ENCODE measurements around the gene MAP3K2.
"Not testable (repeated sequence)": the region's sequence is repeated elsewhere in the genome, so short reads cannot be mapped to it uniquely, and the experiment has no call there.

MAP3K2 gene

DNA sequence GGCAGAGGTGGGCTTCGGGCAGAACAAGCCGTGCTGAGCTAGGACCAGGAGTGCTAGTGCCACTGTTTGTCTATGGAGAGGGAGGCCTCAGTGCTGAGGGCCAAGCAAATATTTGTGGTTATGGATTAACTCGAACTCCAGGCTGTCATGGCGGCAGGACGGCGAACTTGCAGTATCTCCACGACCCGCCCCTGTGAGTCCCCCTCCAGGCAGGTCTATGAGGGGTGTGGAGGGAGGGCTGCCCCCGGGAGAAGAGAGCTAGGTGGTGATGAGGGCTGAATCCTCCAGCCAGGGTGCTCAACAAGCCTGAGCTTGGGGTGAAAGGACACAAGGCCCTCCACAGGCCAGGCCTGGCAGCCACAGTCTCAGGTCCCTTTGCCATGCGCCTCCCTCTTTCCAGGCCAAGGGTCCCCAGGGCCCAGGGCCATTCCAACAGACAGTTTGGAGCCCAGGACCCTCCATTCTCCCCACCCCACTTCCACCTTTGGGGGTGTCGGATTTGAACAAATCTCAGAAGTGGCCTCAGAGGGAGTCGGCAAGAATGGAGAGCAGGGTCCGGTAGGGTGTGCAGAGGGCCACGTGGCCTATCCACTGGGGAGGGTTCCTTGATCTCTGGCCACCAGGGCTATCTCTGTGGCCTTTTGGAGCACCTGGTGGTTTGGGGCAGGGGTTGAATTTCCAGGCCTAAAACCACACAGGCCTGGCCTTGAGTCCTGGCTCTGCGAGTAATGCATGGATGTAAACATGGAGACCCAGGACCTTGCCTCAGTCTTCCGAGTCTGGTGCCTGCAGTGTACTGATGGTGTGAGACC, 30.7 kb upstream of the MAP3K2 start, which contains the start of gene PROC:
TSS of gene PROC (plus strand) at position 128 of the 812 bp plus-strand sequence. CDS start 1,516 bp downstream, outside the sequence.
- H3K36me3 ChIP-seq (ENCODE audit: insufficient read depth, low read length): no peaks in the 10 kb centered on the region
- no peak within 1 kb of the TSS for H2AFZ ChIP-seq (ENCODE audit: low read depth, low read length)
- H3K4me3 ChIP-seq (ENCODE audit: low read length): no peak within 1 kb of the TSS
- H3K4me1 ChIP-seq (ENCODE audit: insufficient read depth, low read length): peaks cover 9% of the 10 kb centered on the region
- peaks cover 80% of the 10 kb centered on the region for H3K27me3 ChIP-seq (ENCODE audit: insufficient read depth, low read length)
- H3K9me3 ChIP-seq (ENCODE audit: low read length): no peaks in the 10 kb centered on the region

DNA sequence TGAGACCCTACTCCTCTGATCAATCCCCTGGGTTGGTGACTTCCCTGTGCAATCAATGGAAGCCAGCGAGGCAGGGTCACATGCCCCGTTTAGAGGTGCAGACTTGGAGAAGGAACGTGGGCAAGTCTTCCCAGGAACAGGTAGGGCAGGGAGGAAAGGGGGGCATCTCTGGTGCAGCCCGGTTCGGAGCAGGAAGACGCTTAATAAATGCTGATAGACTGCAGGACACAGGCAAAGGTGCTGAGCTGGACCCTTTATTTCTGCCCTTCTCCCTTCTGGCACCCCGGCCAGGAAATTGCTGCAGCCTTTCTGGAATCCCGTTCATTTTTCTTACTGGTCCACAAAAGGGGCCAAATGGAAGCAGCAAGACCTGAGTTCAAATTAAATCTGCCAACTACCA, 29.6 kb upstream of the MAP3K2 start:
- no peak overlapping the region for H3K4me3 ChIP-seq (ENCODE audit: low read length)
- no peak overlapping the region for H2AFZ ChIP-seq (ENCODE audit: low read depth, low read length)
- no peaks in the 10 kb centered on the region for H3K36me3 ChIP-seq (ENCODE audit: insufficient read depth, low read length)
- peaks cover 9% of the 10 kb centered on the region for H3K4me1 ChIP-seq (ENCODE audit: insufficient read depth, low read length)
- H3K27me3 ChIP-seq (ENCODE audit: insufficient read depth, low read length): peaks cover 71% of the 10 kb centered on the region
- no peaks in the 10 kb centered on the region for H3K9me3 ChIP-seq (ENCODE audit: low read length)

DNA sequence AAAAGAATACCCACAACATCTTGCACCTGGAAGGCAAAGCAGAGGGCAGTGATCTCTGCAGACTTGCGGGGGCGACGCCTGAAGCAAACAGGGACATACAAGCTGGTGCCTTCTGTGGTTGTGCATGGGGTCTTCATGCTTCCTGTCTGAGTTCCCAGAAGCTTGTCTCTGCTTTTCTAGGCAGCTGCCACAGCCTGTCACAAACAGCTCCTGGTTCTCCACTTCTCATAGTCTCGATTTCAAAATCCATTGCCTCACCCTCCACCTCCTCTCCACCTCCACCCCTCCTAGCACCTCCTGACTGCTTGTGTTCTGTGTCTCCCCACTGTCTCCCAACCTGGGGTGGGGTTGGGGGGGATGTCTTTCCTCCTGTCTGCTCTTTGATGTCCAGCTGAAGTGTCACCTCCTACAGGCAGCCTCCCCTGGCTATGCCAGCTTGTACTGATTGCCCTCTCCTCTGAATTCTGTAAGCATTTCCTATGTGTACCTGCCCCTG, 28.8 kb upstream of the MAP3K2 start:
- no peak overlapping the region for H3K4me3 ChIP-seq (ENCODE audit: low read length)
- H3K4me1 ChIP-seq (ENCODE audit: insufficient read depth, low read length): peaks cover 11% of the 10 kb centered on the region
- no peak overlapping the region for H2AFZ ChIP-seq (ENCODE audit: low read depth, low read length)
- peaks cover 62% of the 10 kb centered on the region for H3K27me3 ChIP-seq (ENCODE audit: insufficient read depth, low read length)
- H3K9me3 ChIP-seq (ENCODE audit: low read length): no peaks in the 10 kb centered on the region
- no peaks in the 10 kb centered on the region for H3K36me3 ChIP-seq (ENCODE audit: insufficient read depth, low read length)

DNA sequence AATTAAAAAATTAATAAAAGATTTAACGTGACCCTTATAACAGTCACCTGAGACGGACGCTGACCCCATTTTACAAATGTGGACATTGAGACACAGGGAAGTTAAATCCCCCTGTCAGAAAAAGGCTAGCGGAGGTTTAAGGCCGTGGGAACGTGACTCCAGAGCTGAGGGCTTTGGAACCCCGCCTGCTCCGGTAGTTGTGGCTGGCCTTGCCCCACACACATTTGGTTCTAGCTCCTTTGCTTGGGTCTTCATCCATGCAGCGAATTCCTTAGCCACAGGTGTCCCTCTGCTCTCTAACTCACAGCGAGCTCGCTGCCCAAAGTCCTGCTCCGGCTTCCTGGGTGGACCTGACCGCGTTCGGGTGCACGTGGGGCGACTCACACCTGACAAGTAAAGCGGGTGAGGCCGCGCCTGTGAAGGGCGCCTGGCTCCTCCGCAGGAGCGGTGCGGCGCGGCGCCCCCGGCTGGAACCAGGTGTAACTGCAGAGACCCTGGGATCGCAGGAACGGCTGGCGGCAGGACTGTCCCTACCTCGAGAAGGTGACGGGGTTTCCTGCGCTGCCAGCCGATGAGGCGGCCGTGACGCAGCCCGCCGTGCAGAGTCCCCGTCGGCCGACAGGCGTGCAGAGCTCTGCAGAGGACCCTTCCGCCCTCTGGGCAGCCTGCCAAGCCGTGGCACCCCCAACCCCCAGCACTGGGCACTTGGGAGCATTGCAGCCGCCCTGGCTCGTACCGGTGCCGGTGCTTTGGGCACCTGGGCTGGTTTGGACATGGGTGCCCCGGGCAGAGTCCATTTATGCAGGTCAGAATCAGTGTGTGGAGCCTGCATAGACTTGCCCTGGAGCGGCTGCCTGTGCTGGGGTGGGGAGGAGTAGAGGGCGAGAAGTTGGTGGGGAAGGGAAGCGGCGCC, 28.1 kb upstream of the MAP3K2 start:
- peaks cover 55% of the 10 kb centered on the region for H3K27me3 ChIP-seq (ENCODE audit: insufficient read depth, low read length)
- H2AFZ ChIP-seq (ENCODE audit: low read depth, low read length): peak overlapping the region; percentile 60
- no peaks in the 10 kb centered on the region for H3K36me3 ChIP-seq (ENCODE audit: insufficient read depth, low read length)
- H3K9me3 ChIP-seq (ENCODE audit: low read length): no peaks in the 10 kb centered on the region
- H3K4me3 ChIP-seq (ENCODE audit: low read length): peak overlapping the region; percentile 16
- H3K4me1 ChIP-seq (ENCODE audit: insufficient read depth, low read length): peaks cover 18% of the 10 kb centered on the region

DNA sequence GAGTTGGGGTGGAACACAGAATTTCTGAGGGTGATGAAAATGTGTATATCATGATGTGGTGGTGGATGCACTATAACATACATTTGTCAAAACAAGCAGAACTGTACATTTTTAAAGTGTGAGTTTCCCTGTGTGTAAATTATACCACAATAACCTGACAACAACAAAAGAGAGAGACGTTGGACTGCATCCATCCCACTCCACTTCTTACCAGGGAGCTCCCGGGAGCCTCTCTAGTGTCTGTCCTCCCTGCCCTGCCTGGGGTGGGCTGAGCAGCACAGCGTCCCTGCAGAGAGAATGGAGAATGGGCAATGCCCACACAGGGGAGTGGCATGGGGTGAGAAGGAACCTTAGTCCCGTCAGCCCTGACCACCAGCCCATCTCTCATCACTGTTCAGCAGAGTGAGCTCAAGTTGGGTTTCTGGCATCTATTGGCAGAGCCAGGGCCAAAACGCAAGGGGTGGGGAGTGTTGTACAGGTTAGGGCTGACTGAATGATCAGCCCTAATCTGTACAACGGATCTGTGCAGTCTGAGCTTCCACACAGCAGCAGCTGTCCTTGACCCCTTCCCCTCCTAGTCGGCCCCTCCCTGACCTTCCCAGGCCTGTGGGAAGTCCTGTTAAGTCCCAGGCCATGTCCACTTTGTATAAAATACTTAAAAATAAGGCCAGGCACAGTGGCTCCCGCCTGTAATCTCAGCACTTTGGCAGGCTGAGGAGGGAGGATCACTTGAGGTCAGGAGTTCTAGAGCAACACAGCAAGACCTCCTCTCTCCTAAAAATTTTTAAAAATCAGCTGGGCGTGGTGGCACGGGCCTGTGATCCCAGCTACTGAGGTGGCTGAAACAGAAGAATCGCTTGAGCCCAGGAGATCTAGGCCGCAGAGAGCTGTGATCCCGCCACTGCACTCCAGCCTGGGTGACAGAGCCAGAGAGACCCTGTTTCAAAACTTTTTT, 27.1 kb upstream of the MAP3K2 start:
- Histone ChIP-seq H3K27me3 (ENCODE audit: insufficient read depth, low read length) (peaks cover 47% of the 10 kb centered on the region), H3K4me3 (ENCODE audit: low read length) (no peak overlapping the region), H3K4me1 (ENCODE audit: insufficient read depth, low read length) (peaks cover 22% of the 10 kb centered on the region), H2AFZ (ENCODE audit: low read depth, low read length) (no peak overlapping the region), H3K36me3 (ENCODE audit: insufficient read depth, low read length) (no peaks in the 10 kb centered on the region), H3K9me3 (ENCODE audit: low read length) (no peaks in the 10 kb centered on the region)

DNA sequence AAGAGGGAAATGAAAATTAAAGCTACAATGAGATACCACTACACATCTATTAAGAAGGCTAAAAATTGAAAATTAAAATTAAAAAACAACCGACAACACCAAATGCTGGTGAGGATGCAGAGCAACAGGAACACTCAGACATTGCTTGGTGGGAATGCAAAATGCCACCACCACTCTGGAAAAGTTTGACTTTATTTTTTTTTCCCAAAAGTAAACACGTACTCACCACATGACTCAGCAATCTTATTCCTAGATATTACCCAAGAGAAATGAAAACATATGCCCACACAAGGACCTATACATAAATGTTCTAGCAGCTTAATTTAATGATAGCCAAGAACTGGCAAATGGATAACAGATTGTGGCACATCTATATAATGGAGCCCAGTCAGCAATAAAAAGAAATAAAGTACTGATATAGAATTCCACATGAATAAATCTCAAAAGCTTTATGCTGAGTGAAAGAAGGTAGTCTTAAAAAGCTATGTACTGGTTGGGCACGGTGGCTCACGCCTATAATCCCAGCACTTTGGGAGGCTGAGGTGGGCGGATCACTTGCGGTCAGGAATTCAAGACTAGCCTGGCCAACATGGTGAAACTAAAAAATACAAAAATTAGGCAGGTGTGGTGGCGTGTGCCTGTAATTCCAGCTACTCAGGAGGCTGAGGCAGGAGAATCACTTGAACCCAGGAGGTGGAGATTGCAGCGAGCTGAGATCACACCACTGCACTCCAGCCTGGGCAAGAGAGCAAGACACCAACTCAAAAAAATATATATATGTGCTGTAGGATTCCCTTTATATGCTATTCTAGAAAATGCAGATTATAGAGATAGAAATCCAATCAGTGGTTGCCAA, 26.2 kb upstream of the MAP3K2 start:
- Histone ChIP-seq H3K4me3 (ENCODE audit: low read length) (no peak overlapping the region), H3K4me1 (ENCODE audit: insufficient read depth, low read length) (peaks cover 22% of the 10 kb centered on the region), H3K36me3 (ENCODE audit: insufficient read depth, low read length) (no peaks in the 10 kb centered on the region), H2AFZ (ENCODE audit: low read depth, low read length) (no peak overlapping the region), H3K27me3 (ENCODE audit: insufficient read depth, low read length) (peaks cover 39% of the 10 kb centered on the region), H3K9me3 (ENCODE audit: low read length) (no peaks in the 10 kb centered on the region)

DNA sequence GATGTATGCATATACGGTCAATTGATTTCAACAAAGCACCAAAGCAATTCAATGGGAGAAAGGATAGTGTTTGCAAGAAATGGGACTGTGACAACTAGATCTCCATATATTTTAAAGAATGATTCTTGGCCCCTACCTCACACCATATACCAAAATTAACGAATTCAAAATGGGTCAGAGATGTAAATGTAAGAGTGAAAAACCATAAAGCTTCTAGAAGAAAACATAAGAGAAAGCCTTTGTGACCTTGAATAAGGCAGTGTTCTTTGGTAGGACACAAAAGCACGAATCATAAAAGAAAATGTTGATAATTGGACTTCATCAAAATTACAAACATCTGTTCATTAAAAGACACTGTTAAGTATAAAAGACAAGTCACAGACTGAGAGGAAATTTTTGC, 25.4 kb upstream of the MAP3K2 start:
- no peak overlapping the region for H2AFZ ChIP-seq (ENCODE audit: low read depth, low read length)

DNA sequence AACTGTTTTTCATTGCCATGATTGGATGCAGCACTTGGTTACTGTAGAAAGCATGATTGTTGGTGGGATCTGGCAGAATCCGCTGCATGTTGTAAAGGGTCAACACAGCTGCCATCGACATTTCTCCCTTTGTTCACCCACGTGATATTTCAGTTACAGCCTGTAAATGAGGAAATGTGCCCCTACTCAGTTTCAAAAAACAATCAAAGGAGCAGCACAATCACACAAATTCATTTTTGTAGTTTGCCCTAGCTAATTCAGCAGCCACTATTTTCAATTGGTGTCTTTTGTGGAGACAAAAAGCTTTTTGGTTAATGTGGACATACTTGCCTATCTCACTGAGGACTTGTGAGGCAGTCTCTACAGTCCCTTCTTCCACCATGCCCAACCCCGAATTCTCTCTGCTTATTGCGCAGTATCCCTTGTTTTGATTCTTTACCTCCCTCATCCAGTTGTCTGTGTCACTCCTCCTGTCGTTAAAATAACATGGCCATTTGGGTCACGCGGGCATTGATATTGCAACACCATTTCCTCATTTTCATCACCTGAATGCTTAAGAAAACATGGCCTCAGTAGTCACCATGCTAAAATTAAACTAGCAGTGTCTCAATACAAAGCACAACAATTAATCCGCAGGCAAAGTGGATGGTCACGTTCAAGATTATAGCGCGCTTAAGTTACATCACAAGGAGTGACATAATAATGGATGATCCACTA, 24.0 kb upstream of the MAP3K2 start:
- Histone ChIP-seq H3K36me3 (ENCODE audit: insufficient read depth, low read length) (no peaks in the 10 kb centered on the region), H3K4me1 (ENCODE audit: insufficient read depth, low read length) (peaks cover 28% of the 10 kb centered on the region), H3K9me3 (ENCODE audit: low read length) (no peaks in the 10 kb centered on the region), H3K27me3 (ENCODE audit: insufficient read depth, low read length) (peaks cover 17% of the 10 kb centered on the region), H2AFZ (ENCODE audit: low read depth, low read length) (peak overlapping the region; percentile 66), H3K4me3 (ENCODE audit: low read length) (no peak overlapping the region)

More for the DNA sequence above, 25.4 kb upstream of the MAP3K2 start:
- H3K27me3 ChIP-seq (ENCODE audit: insufficient read depth, low read length): peaks cover 31% of the 10 kb centered on the region
- peaks cover 22% of the 10 kb centered on the region for H3K4me1 ChIP-seq (ENCODE audit: insufficient read depth, low read length)
- H3K9me3 ChIP-seq (ENCODE audit: low read length): no peaks in the 10 kb centered on the region
- H3K4me3 ChIP-seq (ENCODE audit: low read length): no peak overlapping the region
- H3K36me3 ChIP-seq (ENCODE audit: insufficient read depth, low read length): no peaks in the 10 kb centered on the region

DNA sequence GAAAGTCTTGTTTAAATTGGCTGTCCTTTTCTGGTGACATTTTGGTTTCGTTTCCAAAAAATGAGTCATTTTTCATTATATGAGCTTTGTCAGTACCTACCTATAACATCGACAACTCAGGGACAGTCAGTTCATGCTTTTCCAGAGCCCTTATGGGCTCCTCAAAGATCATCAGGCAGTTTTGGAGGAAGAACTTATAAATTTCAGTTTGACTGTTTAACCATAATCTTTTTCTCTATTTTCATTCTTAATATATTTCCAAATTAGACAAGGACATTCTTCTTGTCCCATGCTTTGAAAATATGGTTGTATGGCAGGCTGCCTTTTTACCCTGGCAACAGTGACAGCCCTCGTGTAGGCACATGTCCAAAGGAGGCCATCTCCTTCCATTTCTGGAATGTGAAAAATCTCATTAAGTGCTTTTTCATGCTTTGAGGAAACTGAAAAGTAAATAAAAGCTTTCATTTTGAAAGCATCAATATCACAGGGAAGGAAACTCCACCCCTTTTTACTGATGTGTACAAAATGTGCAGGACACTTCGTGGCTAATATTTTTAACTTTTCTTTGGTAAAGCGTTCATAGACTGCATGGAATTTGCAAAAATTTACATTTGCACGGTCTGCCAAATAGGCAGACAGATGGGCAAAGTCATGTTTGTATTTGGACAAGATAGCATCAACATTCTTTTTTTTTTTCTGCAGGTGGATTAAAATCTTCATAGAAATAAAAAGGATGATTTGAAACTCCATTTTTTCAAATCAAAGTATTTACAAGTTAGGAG, 23.3 kb upstream of the MAP3K2 start:
- H3K4me3 ChIP-seq (ENCODE audit: low read length): no peak overlapping the region

DNA sequence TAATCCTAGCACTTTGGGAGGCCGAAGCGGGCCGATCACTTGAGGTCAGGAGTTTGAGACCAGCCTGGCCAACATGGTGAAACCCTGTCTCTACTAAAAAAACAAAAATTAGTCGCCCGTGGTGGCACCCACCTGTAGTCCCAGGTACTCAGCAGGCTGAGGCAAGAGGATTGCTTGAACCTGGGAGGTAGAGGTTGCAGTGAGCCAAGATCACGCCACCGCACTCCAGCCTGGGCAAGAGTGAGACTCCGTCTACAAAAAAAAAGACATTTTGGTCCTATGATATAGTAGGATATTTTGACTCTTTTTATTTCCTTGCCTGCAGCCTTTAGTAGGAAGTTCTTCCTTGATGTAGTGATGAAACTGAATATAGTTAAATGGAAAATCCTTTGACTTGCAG, 21.9 kb upstream of the MAP3K2 start:
- H3K36me3 ChIP-seq (ENCODE audit: insufficient read depth, low read length); H3K27me3 ChIP-seq (ENCODE audit: insufficient read depth, low read length); H3K4me3 ChIP-seq (ENCODE audit: low read length); H3K9me3 ChIP-seq (ENCODE audit: low read length); H2AFZ ChIP-seq (ENCODE audit: low read depth, low read length): not testable (repeated sequence)
- peaks cover 20% of the 10 kb centered on the region for H3K4me1 ChIP-seq (ENCODE audit: insufficient read depth, low read length)

More for the DNA sequence above, 23.3 kb upstream of the MAP3K2 start:
- Histone ChIP-seq H2AFZ (ENCODE audit: low read depth, low read length) (peak overlapping the region; percentile 66), H3K27me3 (ENCODE audit: insufficient read depth, low read length) (peaks cover 10% of the 10 kb centered on the region), H3K36me3 (ENCODE audit: insufficient read depth, low read length) (no peaks in the 10 kb centered on the region), H3K9me3 (ENCODE audit: low read length) (no peaks in the 10 kb centered on the region), H3K4me1 (ENCODE audit: insufficient read depth, low read length) (peaks cover 25% of the 10 kb centered on the region)

DNA sequence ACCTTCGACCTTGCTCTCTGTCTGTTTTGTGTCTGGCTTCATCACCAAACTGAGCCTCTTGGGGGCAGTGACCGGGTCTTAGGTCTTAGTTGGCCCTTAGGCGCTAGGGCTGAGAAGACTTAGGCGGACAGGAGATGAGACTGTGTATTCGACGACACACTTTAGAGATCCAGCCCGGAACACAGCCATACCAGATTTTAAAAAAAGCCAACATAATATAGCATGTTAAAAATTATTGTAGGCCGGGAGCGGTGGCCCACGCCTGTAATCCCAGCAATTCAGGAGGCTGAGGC, 21.0 kb upstream of the MAP3K2 start:
- H3K4me3 ChIP-seq (ENCODE audit: low read length): no peak overlapping the region
- no peaks in the 10 kb centered on the region for H3K27me3 ChIP-seq (ENCODE audit: insufficient read depth, low read length)
- H3K4me1 ChIP-seq (ENCODE audit: insufficient read depth, low read length): peaks cover 20% of the 10 kb centered on the region
- H3K9me3 ChIP-seq (ENCODE audit: low read length): no peaks in the 10 kb centered on the region
- H2AFZ ChIP-seq (ENCODE audit: low read depth, low read length): no peak overlapping the region
- H3K36me3 ChIP-seq (ENCODE audit: insufficient read depth, low read length): no peaks in the 10 kb centered on the region

All from neuron (in vitro differentiated cells).